ENCODE measurements around the gene DCLK2. TPM values are rescaled to one million over a fixed set of nuclear protein-coding genes. Genes with fewer than 3 reads are reported as not detected.

The DCLK2 gene
- total and polyA plus RNA-seq, 2 of the 8 experiments (the other 6 are each of a cell fraction or from before 2014, with no cell fraction given): 0.32 to 0.37 TPM

- H3K9me3 ChIP-seq (ENCODE audit: insufficient read depth in 2 of 2, low read depth in 1 of 2, low read length in 1 of 2): no peaks in the 10 kb centered on the region
- H4K91ac ChIP-seq (replicated peaks; ENCODE audit: insufficient read length, low read length): no peak overlapping the region
- no peak overlapping the region for H2BK120ac ChIP-seq (replicated peaks; ENCODE audit: low read depth, low read length)
- DNase-seq (ENCODE audit: low read depth in 1 of 2, low spot score in 2 of 2): no peak
- H3K36me3 ChIP-seq (ENCODE audit: control insufficient read depth in 2 of 4, insufficient read depth in 4 of 4, low read length in 3 of 4): no peaks in the 10 kb centered on the region
- no peak overlapping the region for H2BK20ac ChIP-seq (ENCODE audit: low read length)
- no peak overlapping the region for H3K56ac ChIP-seq (replicated peaks; ENCODE audit: insufficient read length, low read depth, low read length)
- no peaks in the 10 kb centered on the region for H3K27me3 ChIP-seq (replicated peaks in 1 of 4; ENCODE audit: control insufficient read depth in 3 of 4, extremely low read depth in 1 of 4, insufficient read depth in 3 of 4, low read length in 3 of 4)
- no peak overlapping the region for H2BK15ac ChIP-seq (ENCODE audit: low read length)
- no peak overlapping the region for H3K9ac ChIP-seq (replicated peaks in 1 of 4; ENCODE audit: extremely low read depth in 1 of 4, low read depth in 3 of 4, low read length in 3 of 4)
- H3K79me2 ChIP-seq (ENCODE audit: control insufficient read depth in 1 of 2, insufficient read depth in 2 of 2, low read length in 2 of 2): no peaks in the 10 kb centered on the region
- no peak overlapping the region for H3K18ac ChIP-seq (ENCODE audit: extremely low read depth, low read length)
- no peaks in the 10 kb centered on the region for H3K4me1 ChIP-seq (replicated peaks in 1 of 4; ENCODE audit: control insufficient read depth in 3 of 4, insufficient read depth in 4 of 4, low read length in 3 of 4)
- no peaks in the 10 kb centered on the region for H4K20me1 ChIP-seq (replicated peaks in 1 of 2; ENCODE audit: control insufficient read depth in 1 of 2, insufficient read depth in 2 of 2, low read length in 2 of 2)
- WGBS, 2 experiments (ENCODE audit: extremely low coverage in 1 of 2, insufficient coverage in 1 of 2, insufficient read length in 1 of 2, insufficient replicate concordance in 2 of 2, low coverage in 1 of 2, low lambda C conversion rate in 2 of 2, missing lambda C conversion rate in 1 of 2): 85% methylated on average over 6 of the region's 6 CpGs; no CpG with 5 or more reads in 1 of the 2 experiments
- H4K8ac ChIP-seq (ENCODE audit: extremely low read depth, insufficient read depth, low read length): no peak overlapping the region
- no peak for FAIRE-seq
- H4K5ac ChIP-seq (ENCODE audit: insufficient read length, low read depth, low read length): no peak overlapping the region
- no peak overlapping the region for H3K4me3 ChIP-seq (ENCODE audit: extremely low read depth in 1 of 4, insufficient read depth in 2 of 4, low read depth in 3 of 4, low read length in 4 of 4)
- no peak overlapping the region for H2BK5ac ChIP-seq (ENCODE audit: low read depth, low read length)
- CTCF ChIA-PET (ENCODE audit: partially characterized antibody): no interaction called here
- H3K4me2 ChIP-seq (ENCODE audit: insufficient read depth in 1 of 2, low read depth in 2 of 2, low read length in 2 of 2): no peak overlapping the region
- no peak overlapping the region for H2AK5ac ChIP-seq (ENCODE audit: low read depth, low read length)
- H3K23me2 ChIP-seq (ENCODE audit: low read depth, low read length): no peaks in the 10 kb centered on the region
- H3K14ac ChIP-seq (ENCODE audit: insufficient read length): no peak overlapping the region
- H3K23ac ChIP-seq (ENCODE audit: insufficient read length): no peak overlapping the region
- POLR2A ChIA-PET (ENCODE audit: partially characterized antibody): no interaction called here
- no peaks in the 10 kb centered on the region for H3K79me1 ChIP-seq (ENCODE audit: low read depth, low read length)
- H2BK12ac ChIP-seq (ENCODE audit: low read depth, low read length): no peak overlapping the region
- H3K4ac ChIP-seq (replicated peaks; ENCODE audit: insufficient read length, low read depth, low read length): no peak overlapping the region
- no peak overlapping the region for H3K27ac ChIP-seq (ENCODE audit: low read depth, low read length)
- H2AFZ ChIP-seq (ENCODE audit: low read length): no peak overlapping the region
- no peak for TF ChIP-seq CTCF (IDR thresholded peaks at IDR 0.05; ENCODE audit: control extremely low read depth in 1 of 3, insufficient read depth in 1 of 3, low read depth in 1 of 3, low read length in 3 of 3)
- no peak for TF ChIP-seq MAX (IDR thresholded peaks at IDR 0.05)
- no peak for TF ChIP-seq ATF2 (IDR thresholded peaks at IDR 0.05; ENCODE audit: low read length)
- TF ChIP-seq POU5F1 (IDR thresholded peaks at IDR 0.05; ENCODE audit: low read depth, low read length): no peak
- no peak for TF ChIP-seq CBX8 (IDR thresholded peaks at IDR 0.05; ENCODE audit: borderline replicate concordance, low read depth, low read length)
- TF ChIP-seq BCL11A (IDR thresholded peaks at IDR 0.05; ENCODE audit: low read depth in 2 of 2, low read length in 2 of 2): no peak
- no peak for TF ChIP-seq CHD1 (IDR thresholded peaks at IDR 0.05; ENCODE audit: low read depth, low read length)
- TF ChIP-seq E2F6 (IDR thresholded peaks at IDR 0.05): no peak
Observed at GRCh38 chr4:150068300-150068960, 9.8 kb upstream of the DCLK2 start.
